Stimulated activated CD4-positive, alpha-beta T cell treated with anti-CD3 and anti-CD28 coated beads, Interleukin-12 subunit alpha, Interleukin-12 subunit beta, amount 100 ng/mL, for 48 hours (primary cell): ENCODE results near the gene AMIGO3.
"Not testable (repeated sequence)": the region's sequence is repeated elsewhere in the genome, so short reads cannot be mapped to it uniquely, and the experiment has no call there.

Experiments used
- DNase-seq, 3 donors: peaks; one replicate each; pipeline ENCODE4 v3.0.0-alpha.2; 2020; ENCODE audit warnings: low read depth in 2 of 3, low spot score in 1 of 3

AMIGO3 gene

GRCh38 chr3:49719214-49719884 lies at the start of gene AMIGO3:
Gene AMIGO3, minus strand, starts transcription at chr3:49719684. Its CDS starts 219 bp downstream, at chr3:49719465.
- peak; percentile 82 to 87 (median 83) for DNase-seq

- DNase-seq: no peak
Observed at GRCh38 chr3:49763981-49764380, 44.5 kb upstream of the AMIGO3 start.

GRCh38 chr3:49761661-49762060 lies 42.2 kb upstream of the AMIGO3 start:
- no peak for DNase-seq

- no peak for DNase-seq
Observed at GRCh38 chr3:49759226-49759625, 39.7 kb upstream of the AMIGO3 start.

GRCh38 chr3:49757197-49757596 lies 37.7 kb upstream of the AMIGO3 start:
- DNase-seq: no peak

GRCh38 chr3:49756036-49756435 lies 36.6 kb upstream of the AMIGO3 start:
- DNase-seq: no peak

- DNase-seq: no peak
Observed at GRCh38 chr3:49754536-49754935, 35.1 kb upstream of the AMIGO3 start.

- no peak for DNase-seq
Observed at GRCh38 chr3:49751501-49751900, 32.0 kb upstream of the AMIGO3 start.

GRCh38 chr3:49750056-49750455 lies 30.6 kb upstream of the AMIGO3 start:
- no peak for DNase-seq

GRCh38 chr3:49748874-49749273 lies 29.4 kb upstream of the AMIGO3 start:
- not testable (repeated sequence) for DNase-seq

GRCh38 chr3:49747792-49748480 lies 28.5 kb upstream of the AMIGO3 start:
- DNase-seq: no peak

- DNase-seq: no peak
Observed at GRCh38 chr3:49745986-49746385, 26.5 kb upstream of the AMIGO3 start.

- DNase-seq: no peak
Observed at GRCh38 chr3:49740427-49740826, 20.9 kb upstream of the AMIGO3 start.

GRCh38 chr3:49738067-49738713 lies 18.7 kb upstream of the AMIGO3 start:
- no peak for DNase-seq

- no peak for DNase-seq
Observed at GRCh38 chr3:49734752-49735151, 15.3 kb upstream of the AMIGO3 start.

GRCh38 chr3:49733551-49733950 lies 14.1 kb upstream of the AMIGO3 start:
- no peak for DNase-seq

GRCh38 chr3:49732597-49732996 lies 13.1 kb upstream of the AMIGO3 start:
- DNase-seq: no peak

- DNase-seq: no peak
Observed at GRCh38 chr3:49729966-49730609, 10.6 kb upstream of the AMIGO3 start.

GRCh38 chr3:49727924-49728361 lies 8.5 kb upstream of the AMIGO3 start:
- no peak for DNase-seq

- DNase-seq: no peak
Observed at GRCh38 chr3:49727154-49727923, 7.9 kb upstream of the AMIGO3 start.
